ENCODE measurements around the gene PML. TPM values are rescaled to one million over a fixed set of nuclear protein-coding genes. Genes with fewer than 3 reads are reported as not detected.
"Not testable (repeated sequence)": the region's sequence is repeated elsewhere in the genome, so short reads cannot be mapped to it uniquely, and the experiment has no call there.

PML gene
- total RNA-seq, 2 donors from 2014 or later, result 26.5 to 28.9 TPM

DNA sequence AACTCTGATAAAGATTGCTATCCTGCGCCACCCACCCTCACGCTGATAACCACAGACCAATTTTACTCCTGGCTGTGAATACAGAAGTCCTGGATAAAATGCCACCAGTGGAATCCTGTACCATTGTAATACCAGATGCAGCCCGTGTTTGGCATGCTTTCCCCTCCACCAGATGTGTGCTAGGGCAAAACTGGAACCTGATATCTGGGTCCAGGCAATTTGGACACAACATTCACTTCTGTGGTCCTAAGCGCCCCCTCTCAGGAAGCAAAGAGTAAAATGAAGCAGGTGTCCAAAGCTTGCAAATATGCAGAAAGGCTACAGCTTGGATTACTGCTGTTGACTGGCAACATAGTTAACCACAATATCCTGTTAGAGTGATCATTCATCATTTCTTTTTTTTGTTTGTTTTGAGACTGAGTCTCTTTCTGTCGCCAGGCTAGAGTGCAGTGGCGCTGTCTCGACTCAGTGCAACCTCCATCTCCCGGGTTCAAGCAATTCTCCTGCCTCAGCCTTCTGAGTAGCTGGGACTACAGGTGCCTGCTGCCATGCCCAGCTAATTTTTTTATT lies 35.4 kb upstream of the PML start:
- WGBS, 2 experiments (ENCODE audit: insufficient coverage in 1 of 2, insufficient read length in 1 of 2), result 82 to 90% methylated on average over 6 to 8 of the region's 8 CpGs
- Histone ChIP-seq H3K9me3 (ENCODE audit: control insufficient read depth, low read length) (no peaks in the 10 kb centered on the region), H3K27ac (ENCODE audit: low read depth, low read length) (no peak overlapping the region), H3K27me3 (ENCODE audit: control insufficient read depth, insufficient read depth, low read length, poor library complexity, severe bottlenecking) (no peaks in the 10 kb centered on the region), H3K9ac (ENCODE audit: extremely low read depth, low read length, poor library complexity, severe bottlenecking) (no peak overlapping the region), H3K4me1 (ENCODE audit: control insufficient read depth, insufficient read depth, low read length) (no peaks in the 10 kb centered on the region), H3K36me3 (ENCODE audit: control insufficient read depth, insufficient read depth, low read length) (no peaks in the 10 kb centered on the region), H3K4me3 (ENCODE audit: low read length) (no peak overlapping the region)
- no peaks in the 10 kb centered on the region for H3K36me3 Mint-ChIP-seq (ENCODE audit: low read depth)
- no peaks in the 10 kb centered on the region for H3K4me1 Mint-ChIP-seq
- peaks cover 3% of the 10 kb centered on the region for H3K27me3 Mint-ChIP-seq (ENCODE audit: insufficient read depth)
- TF ChIP-seq, protein P1, sequence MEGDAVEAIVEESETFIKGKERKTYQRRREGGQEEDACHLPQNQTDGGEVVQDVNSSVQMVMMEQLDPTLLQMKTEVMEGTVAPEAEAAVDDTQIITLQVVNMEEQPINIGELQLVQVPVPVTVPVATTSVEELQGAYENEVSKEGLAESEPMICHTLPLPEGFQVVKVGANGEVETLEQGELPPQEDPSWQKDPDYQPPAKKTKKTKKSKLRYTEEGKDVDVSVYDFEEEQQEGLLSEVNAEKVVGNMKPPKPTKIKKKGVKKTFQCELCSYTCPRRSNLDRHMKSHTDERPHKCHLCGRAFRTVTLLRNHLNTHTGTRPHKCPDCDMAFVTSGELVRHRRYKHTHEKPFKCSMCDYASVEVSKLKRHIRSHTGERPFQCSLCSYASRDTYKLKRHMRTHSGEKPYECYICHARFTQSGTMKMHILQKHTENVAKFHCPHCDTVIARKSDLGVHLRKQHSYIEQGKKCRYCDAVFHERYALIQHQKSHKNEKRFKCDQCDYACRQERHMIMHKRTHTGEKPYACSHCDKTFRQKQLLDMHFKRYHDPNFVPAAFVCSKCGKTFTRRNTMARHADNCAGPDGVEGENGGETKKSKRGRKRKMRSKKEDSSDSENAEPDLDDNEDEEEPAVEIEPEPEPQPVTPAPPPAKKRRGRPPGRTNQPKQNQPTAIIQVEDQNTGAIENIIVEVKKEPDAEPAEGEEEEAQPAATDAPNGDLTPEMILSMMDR (conservative IDR thresholded peaks at IDR 0.05), result no peak
- no peak overlapping the region for H3K27ac Mint-ChIP-seq
- no peak for DNase-seq
- no peaks in the 10 kb centered on the region for H3K9me3 Mint-ChIP-seq
- no peak overlapping the region for H3K4me3 Mint-ChIP-seq

DNA sequence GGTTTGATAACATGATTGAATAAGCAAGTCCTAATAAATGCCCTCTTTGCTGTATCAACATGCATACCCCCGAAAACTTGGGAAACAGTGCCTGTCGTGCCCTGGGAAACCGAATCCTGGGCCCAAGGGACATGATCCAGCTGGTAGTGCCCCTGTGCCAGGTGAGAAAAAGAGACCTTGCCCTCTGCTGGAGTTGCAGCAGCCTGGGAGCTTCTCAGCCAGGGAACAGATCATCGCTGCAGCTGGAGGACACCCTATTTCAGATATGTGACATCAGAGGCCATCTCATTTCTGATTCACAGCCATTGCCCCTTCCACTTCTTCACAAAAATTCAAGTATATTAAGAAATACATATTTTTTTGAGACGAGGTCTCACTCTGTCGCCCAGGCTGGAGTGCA lies 34.7 kb upstream of the PML start:
- Histone ChIP-seq H3K4me1 (ENCODE audit: control insufficient read depth, insufficient read depth, low read length) (no peaks in the 10 kb centered on the region), H3K4me3 (ENCODE audit: low read length) (no peak overlapping the region), H3K27me3 (ENCODE audit: control insufficient read depth, insufficient read depth, low read length, poor library complexity, severe bottlenecking) (no peaks in the 10 kb centered on the region), H3K9me3 (ENCODE audit: control insufficient read depth, low read length) (no peaks in the 10 kb centered on the region), H3K9ac (ENCODE audit: extremely low read depth, low read length, poor library complexity, severe bottlenecking) (no peak overlapping the region), H3K36me3 (ENCODE audit: control insufficient read depth, insufficient read depth, low read length) (no peaks in the 10 kb centered on the region), H3K27ac (ENCODE audit: low read depth, low read length) (no peak overlapping the region)
- Mint-ChIP-seq H3K4me1 (peaks cover under 1% of the 10 kb centered on the region), H3K36me3 (ENCODE audit: low read depth) (no peaks in the 10 kb centered on the region), H3K27me3 (ENCODE audit: insufficient read depth) (peaks cover 3% of the 10 kb centered on the region), H3K27ac (no peak overlapping the region), H3K4me3 (no peak overlapping the region), H3K9me3 (no peaks in the 10 kb centered on the region)
- DNase-seq, result no peak
- TF ChIP-seq, protein P1 (conservative IDR thresholded peaks at IDR 0.05), result no peak
- 81 to 87% methylated on average over 6 of the region's 6 CpGs for WGBS, 2 experiments (ENCODE audit: insufficient coverage in 1 of 2, insufficient read length in 1 of 2)

DNA sequence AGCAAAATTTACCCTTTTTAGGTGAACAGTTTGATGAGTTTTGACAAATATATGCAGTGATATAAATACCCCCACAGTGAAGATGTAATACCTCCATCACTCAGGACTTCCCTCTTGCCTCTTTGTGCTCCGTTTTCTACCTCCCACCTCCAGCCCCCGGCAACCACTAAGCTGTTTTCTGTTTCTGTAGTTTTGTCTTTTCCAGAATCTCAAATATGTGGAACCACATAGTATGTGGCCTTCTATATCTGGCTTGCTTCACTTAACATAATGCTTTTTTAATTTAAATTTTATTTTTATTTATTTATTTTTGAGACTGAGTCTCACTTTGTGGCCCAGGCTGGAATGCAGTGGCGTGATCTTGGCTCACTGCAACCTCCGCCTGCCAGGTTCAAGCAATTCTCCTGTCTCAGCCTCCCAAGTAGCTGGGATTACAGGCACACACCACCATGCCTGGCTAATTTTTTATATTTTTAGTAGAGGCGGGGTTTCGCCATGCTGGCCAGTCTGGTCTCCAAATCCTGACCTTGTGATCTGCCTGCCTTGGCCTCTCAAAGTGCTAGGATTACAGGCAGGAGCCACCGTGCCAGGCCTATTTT lies 33.9 kb upstream of the PML start:
- H3K4me3 ChIP-seq (ENCODE audit: low read length); H3K4me1 Mint-ChIP-seq; H3K27me3 Mint-ChIP-seq (ENCODE audit: insufficient read depth); H3K9me3 ChIP-seq (ENCODE audit: control insufficient read depth, low read length); H3K36me3 ChIP-seq (ENCODE audit: control insufficient read depth, insufficient read depth, low read length); H3K27me3 ChIP-seq (ENCODE audit: control insufficient read depth, insufficient read depth, low read length, poor library complexity, severe bottlenecking); DNase-seq; H3K27ac ChIP-seq (ENCODE audit: low read depth, low read length); H3K4me3 Mint-ChIP-seq; H3K4me1 ChIP-seq (ENCODE audit: control insufficient read depth, insufficient read depth, low read length); H3K27ac Mint-ChIP-seq; H3K9ac ChIP-seq (ENCODE audit: extremely low read depth, low read length, poor library complexity, severe bottlenecking); H3K36me3 Mint-ChIP-seq (ENCODE audit: low read depth); H3K9me3 Mint-ChIP-seq: not testable (repeated sequence)
- WGBS, 2 experiments (ENCODE audit: insufficient coverage in 1 of 2, insufficient read length in 1 of 2), result 86 to 93% methylated on average over 4 to 7 of the region's 7 CpGs
